Upper lobe of left lung (tissue), 6 donors: ENCODE data around the gene QSOX1. TPM values are rescaled to one million over a fixed set of nuclear protein-coding genes. Genes with fewer than 3 reads are reported as not detected.

Source experiments
- ATAC-seq, 2 donors: fragments of 200-7000 bp; cut with Tn5 transposase; one replicate each; pipeline ENCODE4 v1.9.1; 2022; ENCODE audit warnings: mild to moderate bottlenecking in 2 of 2, moderate library complexity in 2 of 2; ENCODE audit not compliant: low FRiP score in 2 of 2
- DNase-seq, 2 donors: peaks; one replicate each; pipeline ENCODE4 v3.0.0-alpha.2; 2019 to 2020
- H3K27ac ChIP-seq, 4 donors: fragments of 200-600 bp; sonication (generic); one replicate each; pipeline ENCODE4 v1.5.1; 2016 to 2019
- H3K27me3 ChIP-seq, 4 donors: fragments of 200-600 bp; sonication (generic); one replicate each; pipeline ENCODE4 v1.5.1; 2017 to 2019
- H3K36me3 ChIP-seq, 4 donors: fragments of 200-600 bp; sonication (generic); one replicate each; pipeline ENCODE4 v1.5.1; 2016 to 2019
- H3K4me1 ChIP-seq, 4 donors: fragments of 200-600 bp; sonication (generic); one replicate each; pipeline ENCODE4 v1.5.1; 2018 to 2019
- H3K4me3 ChIP-seq, 4 donors: fragments of 200-600 bp; sonication (generic); one replicate each; pipeline ENCODE4 v1.5.1; 2017 to 2019; ENCODE audit warnings: mild to moderate bottlenecking in 2 of 4, moderate library complexity in 1 of 4
- H3K9me3 ChIP-seq, 4 donors: fragments of 200-600 bp; sonication (generic); one replicate each; pipeline ENCODE4 v1.5.1; 2018 to 2019
- EP300 ChIP-seq, 4 donors: sonication (generic); formaldehyde crosslinking; IDR thresholded peaks; one replicate each; pipeline ENCODE4 v1.5.1; 2017; ENCODE audit warnings: antibody characterized with exemption in 4 of 4, control low read depth in 2 of 4
- POLR2A ChIP-seq, 4 donors: fragments of 450-650 bp; IDR thresholded peaks; one replicate each; pipeline ENCODE4 v1.5.1; 2016 to 2017; ENCODE audit warnings: antibody characterized with exemption in 4 of 4, mild to moderate bottlenecking in 2 of 4
- POLR2AphosphoS5 ChIP-seq, 2 donors: sonication (generic); formaldehyde crosslinking; IDR thresholded peaks; one replicate each; pipeline ENCODE4 v1.5.1; 2017; ENCODE audit warnings: antibody characterized with exemption in 2 of 2
- WGBS, 2 donors: methylation state at CpG; one replicate each; pipeline ENCODE4 v1.1.5; 2017 to 2018; 5-methylcytosine and 5-hydroxymethylcytosine counted together
- total RNA-seq, 6 donors: library from RNA; depleted of rRNA in 4 of 6; stranded (reverse); fragments of >200 nt in 4 of 6; gene quantifications; one replicate each; pipeline versions ENCODE4 v1.1.0 to v1.2.1, GENCODE V29; 2016 to 2021
- TF ChIP-seq, protein P1 (sequence below), 6 experiments: fragments of 450-650 bp in 4 of 6; fragments of 200-600 bp in 2 of 6; sonication (generic) in 2 of 6; IDR thresholded peaks; one replicate each; pipeline ENCODE4 v1.5.1; 2016 to 2019; ENCODE audit warnings: antibody characterized with exemption in 6 of 6
- donor health status: DM: no; HTN: no; CAD: no; lungs with moderate emphysema.
- donor health status: DM: no; HTN: yes; CAD: no; lungs with severe emphysema.

QSOX1 gene
- total RNA-seq, 6 donors from 2014 or later, result 61.8 to 380 (median 201) TPM

DNA sequence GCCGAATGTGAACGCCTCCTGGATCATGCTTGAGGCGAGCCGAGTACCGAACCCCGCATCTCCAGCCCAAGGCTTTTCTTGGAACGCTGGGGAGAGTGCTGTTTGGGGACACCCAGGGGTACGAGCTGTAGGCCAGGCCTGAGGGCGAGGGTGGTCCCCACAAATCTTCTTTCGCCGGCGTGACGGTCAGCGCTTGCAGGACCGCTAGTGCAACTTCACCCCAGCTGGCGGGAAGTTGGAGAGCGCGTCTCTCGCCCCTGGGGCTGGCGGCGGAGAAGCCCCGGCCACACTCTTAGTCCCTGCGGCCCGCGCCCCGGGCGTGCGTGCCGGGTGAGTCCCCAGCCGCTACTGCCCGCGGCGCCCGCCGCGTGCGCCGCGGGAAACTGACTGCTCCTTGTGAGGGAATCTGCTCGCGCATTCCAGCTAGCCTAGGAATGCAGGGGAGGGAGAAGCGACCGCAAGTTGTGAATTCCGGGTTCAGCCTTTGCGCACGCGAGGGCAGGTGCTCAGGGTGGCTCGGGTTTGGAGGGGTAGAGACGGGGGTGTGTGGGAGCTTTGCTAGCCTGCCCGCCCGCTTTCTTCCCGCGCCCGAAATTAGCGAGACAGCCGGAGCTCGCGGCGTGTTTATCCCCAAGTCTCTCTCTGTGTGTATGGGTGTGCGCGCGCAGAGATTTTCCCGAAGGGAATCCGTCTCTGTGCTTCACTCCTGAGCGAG, 76.3 kb downstream of the QSOX1 start:
- DNase-seq (peak in 1 of 2 donors; percentile 88), ATAC-seq (peak in 1 of 2 donors; percentile 22)
- Histone ChIP-seq H3K4me3 (peak overlapping the region; percentile 11 to 80 (median 60)), H3K9me3 (no peaks in the 10 kb centered on the region), H3K27me3 (peaks cover 0 to 86% (median 58%) of the 10 kb centered on the region in 4 donors), H3K36me3 (no peaks in the 10 kb centered on the region), H3K27ac (no peak overlapping the region), H3K4me1 (peaks cover 56 to 73% (median 58%) of the 10 kb centered on the region in 4 donors)
- TF ChIP-seq, protein P1, sequence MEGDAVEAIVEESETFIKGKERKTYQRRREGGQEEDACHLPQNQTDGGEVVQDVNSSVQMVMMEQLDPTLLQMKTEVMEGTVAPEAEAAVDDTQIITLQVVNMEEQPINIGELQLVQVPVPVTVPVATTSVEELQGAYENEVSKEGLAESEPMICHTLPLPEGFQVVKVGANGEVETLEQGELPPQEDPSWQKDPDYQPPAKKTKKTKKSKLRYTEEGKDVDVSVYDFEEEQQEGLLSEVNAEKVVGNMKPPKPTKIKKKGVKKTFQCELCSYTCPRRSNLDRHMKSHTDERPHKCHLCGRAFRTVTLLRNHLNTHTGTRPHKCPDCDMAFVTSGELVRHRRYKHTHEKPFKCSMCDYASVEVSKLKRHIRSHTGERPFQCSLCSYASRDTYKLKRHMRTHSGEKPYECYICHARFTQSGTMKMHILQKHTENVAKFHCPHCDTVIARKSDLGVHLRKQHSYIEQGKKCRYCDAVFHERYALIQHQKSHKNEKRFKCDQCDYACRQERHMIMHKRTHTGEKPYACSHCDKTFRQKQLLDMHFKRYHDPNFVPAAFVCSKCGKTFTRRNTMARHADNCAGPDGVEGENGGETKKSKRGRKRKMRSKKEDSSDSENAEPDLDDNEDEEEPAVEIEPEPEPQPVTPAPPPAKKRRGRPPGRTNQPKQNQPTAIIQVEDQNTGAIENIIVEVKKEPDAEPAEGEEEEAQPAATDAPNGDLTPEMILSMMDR (IDR thresholded peaks at IDR 0.05), result no peak
- TF ChIP-seq EP300 (IDR thresholded peaks at IDR 0.05), result no peak
- TF ChIP-seq POLR2AphosphoS5 (IDR thresholded peaks at IDR 0.05), result no peak
- no peak for TF ChIP-seq POLR2A (IDR thresholded peaks at IDR 0.05)
- 0% methylated on average over 1 to 41 of the region's 65 CpGs for WGBS, 2 donors

GRCh38 chr1:180231506-180231921, 76.8 kb downstream of the QSOX1 start:
- H3K4me3 ChIP-seq, result peak overlapping the region; percentile 11 to 80 (median 60)
- no peak for ATAC-seq
- TF ChIP-seq POLR2AphosphoS5 (IDR thresholded peaks at IDR 0.05) (no peak), EP300 (IDR thresholded peaks at IDR 0.05) (no peak), POLR2A (IDR thresholded peaks at IDR 0.05) (no peak)
- TF ChIP-seq, protein P1 (IDR thresholded peaks at IDR 0.05), result no peak
- H3K4me1 ChIP-seq, result peaks cover 57 to 76% (median 60%) of the 10 kb centered on the region in 4 donors
- DNase-seq, result peak in 1 of 2 donors; percentile 83
- H3K27ac ChIP-seq, result no peak overlapping the region
- 0 to 2% methylated on average over 30 to 36 of the region's 37 CpGs for WGBS, 2 donors
- H3K27me3 ChIP-seq, result peaks cover 0 to 89% (median 61%) of the 10 kb centered on the region in 4 donors
- no peaks in the 10 kb centered on the region for H3K36me3 ChIP-seq
- H3K9me3 ChIP-seq, result no peaks in the 10 kb centered on the region

GRCh38 chr1:180231936-180232335, 77.3 kb downstream of the QSOX1 start:
- Histone ChIP-seq H3K27me3 (peaks cover 0 to 89% (median 64%) of the 10 kb centered on the region in 4 donors), H3K4me3 (peak overlapping the region in 3 of 4 donors; percentile 52 to 80 (median 67)), H3K36me3 (no peaks in the 10 kb centered on the region), H3K9me3 (no peaks in the 10 kb centered on the region), H3K4me1 (peaks cover 57 to 79% (median 60%) of the 10 kb centered on the region in 4 donors), H3K27ac (no peak overlapping the region)
- no peak for ATAC-seq
- DNase-seq, result no peak
- WGBS, 2 donors, result 4 to 6% methylated on average over 14 of the region's 14 CpGs
- no peak for TF ChIP-seq EP300 (IDR thresholded peaks at IDR 0.05)
- TF ChIP-seq, protein P1 (IDR thresholded peaks at IDR 0.05), result no peak
- TF ChIP-seq POLR2AphosphoS5 (IDR thresholded peaks at IDR 0.05), result no peak
- TF ChIP-seq POLR2A (IDR thresholded peaks at IDR 0.05), result no peak

DNA sequence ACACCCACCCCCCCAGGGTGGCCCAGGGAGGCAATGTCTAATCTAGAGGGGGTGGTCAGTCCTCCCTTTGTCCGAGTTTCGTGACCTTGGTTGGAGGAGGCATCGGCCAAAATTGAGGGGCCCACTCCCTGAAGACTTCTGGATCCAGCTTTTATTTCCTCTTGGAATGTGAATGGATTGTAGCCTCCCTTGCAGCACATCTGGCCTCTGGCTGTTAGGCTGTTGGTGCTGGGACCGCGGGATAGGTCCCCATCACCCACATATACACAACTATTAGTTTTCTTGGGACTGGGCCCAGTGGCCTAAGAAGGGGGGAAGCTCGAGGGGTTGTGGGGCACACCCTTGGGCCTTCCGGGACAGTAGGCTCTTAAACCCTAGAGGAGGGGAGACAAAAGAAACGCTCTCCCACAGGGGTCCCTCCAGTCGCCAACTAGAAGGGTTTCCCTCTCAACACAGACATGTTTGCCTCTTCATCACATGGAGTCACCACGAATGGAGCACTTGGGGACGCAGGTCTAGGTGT, 77.9 kb downstream of the QSOX1 start:
- Histone ChIP-seq H3K27me3 (peaks cover 0 to 91% (median 66%) of the 10 kb centered on the region in 4 donors), H3K9me3 (no peaks in the 10 kb centered on the region), H3K4me1 (peaks cover 57 to 80% (median 60%) of the 10 kb centered on the region in 4 donors), H3K27ac (no peak overlapping the region), H3K36me3 (no peaks in the 10 kb centered on the region), H3K4me3 (no peak overlapping the region)
- no peak for TF ChIP-seq EP300 (IDR thresholded peaks at IDR 0.05)
- TF ChIP-seq POLR2AphosphoS5 (IDR thresholded peaks at IDR 0.05), result no peak
- TF ChIP-seq, protein P1 (IDR thresholded peaks at IDR 0.05), result no peak
- TF ChIP-seq POLR2A (IDR thresholded peaks at IDR 0.05), result no peak
- no peak for DNase-seq
- 13% methylated on average over 11 of the region's 11 CpGs; no CpG with 5 or more reads in 1 of the 2 donors for WGBS, 2 donors
- ATAC-seq, result no peak
